ENCODE data around the gene SIRPB2. TPM values are rescaled to one million over a fixed set of nuclear protein-coding genes. Genes with fewer than 3 reads are reported as not detected.

Gene SIRPB2
- polyA plus RNA-seq, 1 donor from 2014 or later: not detected

GRCh38 chr20:1467355-1468116 lies 23.7 kb downstream of the SIRPB2 start:
- H3K79me2 ChIP-seq (replicated peaks; ENCODE audit: insufficient read depth, low read length): peaks cover 18% of the 10 kb centered on the region
- no peaks in the 10 kb centered on the region for H3K9me3 ChIP-seq (ENCODE audit: low read length)
- no peak overlapping the region for H3K27ac ChIP-seq (ENCODE audit: low read length)
- H3K27me3 ChIP-seq (ENCODE audit: insufficient read depth, low read depth, low read length): no peaks in the 10 kb centered on the region
- no peaks in the 10 kb centered on the region for H3K36me3 ChIP-seq (ENCODE audit: insufficient read depth, low read length)
- no peak overlapping the region for H3K9ac ChIP-seq (ENCODE audit: low read length)
- H4K20me1 ChIP-seq (ENCODE audit: insufficient read depth): no peaks in the 10 kb centered on the region
- H3K9me2 ChIP-seq (ENCODE audit: insufficient read depth, low read length): no peaks in the 10 kb centered on the region
- no peak overlapping the region for H3K4me2 ChIP-seq (ENCODE audit: low read length)
- H3K4me3 ChIP-seq (ENCODE audit: low read length): peak overlapping the region; percentile 97
- H2AFZ ChIP-seq (ENCODE audit: low read depth, low read length): peak overlapping the region; percentile 60
- no peak for TF ChIP-seq MXI1 (conservative IDR thresholded peaks at IDR 0.05; ENCODE audit: poor library complexity, severe bottlenecking)
- no peak for TF ChIP-seq EZH2 (IDR thresholded peaks at IDR 0.05; ENCODE audit: borderline replicate concordance, insufficient read depth, low read length, poor library complexity, severe bottlenecking)
- no peak for TF ChIP-seq RAD21 (conservative IDR thresholded peaks at IDR 0.05)
- TF ChIP-seq TAF1 (IDR thresholded peaks at IDR 0.05; ENCODE audit: low read depth): no peak
- no peak for TF ChIP-seq SMC3 (conservative IDR thresholded peaks at IDR 0.05; ENCODE audit: poor library complexity)
- no peak for TF ChIP-seq REST (IDR thresholded peaks at IDR 0.05; ENCODE audit: borderline replicate concordance)
- TF ChIP-seq CTCF (IDR thresholded peaks at IDR 0.05; ENCODE audit: poor library complexity, severe bottlenecking): no peak
- TF ChIP-seq POLR2AphosphoS5 (IDR thresholded peaks at IDR 0.05): no peak
- H3F3A ChIP-seq (ENCODE audit: insufficient read depth, low read length, poor library complexity, severe bottlenecking): no peaks in the 10 kb centered on the region

GRCh38 chr20:1467082-1467354 lies 24.2 kb downstream of the SIRPB2 start:
- Histone ChIP-seq H3K9me3 (ENCODE audit: low read length) (no peaks in the 10 kb centered on the region), H3K9ac (ENCODE audit: low read length) (no peak overlapping the region), H3K79me2 (replicated peaks; ENCODE audit: insufficient read depth, low read length) (peaks cover 18% of the 10 kb centered on the region), H3K9me2 (ENCODE audit: insufficient read depth, low read length) (no peaks in the 10 kb centered on the region), H3K27me3 (ENCODE audit: insufficient read depth, low read depth, low read length) (no peaks in the 10 kb centered on the region), H3K4me3 (ENCODE audit: low read length) (peak overlapping the region; percentile 97), H4K20me1 (ENCODE audit: insufficient read depth) (no peaks in the 10 kb centered on the region), H3K36me3 (ENCODE audit: insufficient read depth, low read length) (no peaks in the 10 kb centered on the region), H2AFZ (ENCODE audit: low read depth, low read length) (peak overlapping the region; percentile 60), H3K4me2 (ENCODE audit: low read length) (no peak overlapping the region), H3F3A (ENCODE audit: insufficient read depth, low read length, poor library complexity, severe bottlenecking) (no peaks in the 10 kb centered on the region), H3K27ac (ENCODE audit: low read length) (no peak overlapping the region)
- TF ChIP-seq RAD21 (conservative IDR thresholded peaks at IDR 0.05): no peak
